ENCODE results near the gene KIAA1328.

GRCh38 chr18:36900466-36900865 is 71.5 kb downstream of the KIAA1328 start:
- TF ChIP-seq CTCF (IDR thresholded peaks at IDR 0.05; ENCODE audit: extremely low read depth in 1 of 2, insufficient read depth in 1 of 2, low read depth in 1 of 2, low read length in 2 of 2) (no peak), MAX (IDR thresholded peaks at IDR 0.05; ENCODE audit: insufficient read depth, insufficient read length) (no peak), EZH2 (IDR thresholded peaks at IDR 0.05; ENCODE audit: borderline replicate concordance, low read depth, low read length, severe bottlenecking) (no peak)
